HG03442 (cell line): ENCODE data around the gene GNLY.

Experiments
- ATAC-seq: cut with Tn5 transposase; IDR thresholded peaks from one replicate; pipeline ENCODE4 v1.9.1; 2021; ENCODE audit warnings: mild to moderate bottlenecking, moderate library complexity; ENCODE audit not compliant: unreplicated experiment

The GNLY gene

GRCh38 chr2:85681776-85682175 is 12.4 kb upstream of the GNLY start:
- no peak for ATAC-seq

GRCh38 chr2:85682378-85682777 is 11.8 kb upstream of the GNLY start:
- no peak for ATAC-seq

GRCh38 chr2:85684380-85684779 is 9.8 kb upstream of the GNLY start:
- ATAC-seq, result no peak

- no peak for ATAC-seq
Measured at GRCh38 chr2:85684806-85685205, 9.4 kb upstream of the GNLY start.

GRCh38 chr2:85690932-85691331 is 3.2 kb upstream of the GNLY start:
- ATAC-seq, result no peak

GRCh38 chr2:85692039-85692645 is 2.0 kb upstream of the GNLY start:
- ATAC-seq, result no peak

GRCh38 chr2:85695121-85695520 is 963 bp downstream of the GNLY start:
- no peak for ATAC-seq

GRCh38 chr2:85695691-85696668 is 1.8 kb downstream of the GNLY start:
- no peak for ATAC-seq

- ATAC-seq, result no peak
Measured at GRCh38 chr2:85697096-85697495, 2.9 kb downstream of the GNLY start.

GRCh38 chr2:85697716-85698115 is 3.6 kb downstream of the GNLY start:
- no peak for ATAC-seq

GRCh38 chr2:85698184-85698879 is 4.2 kb downstream of the GNLY start:
- ATAC-seq, result no peak

GRCh38 chr2:85698880-85699254 is 4.7 kb downstream of the GNLY start:
- ATAC-seq, result no peak

GRCh38 chr2:85699325-85699724 is 5.2 kb downstream of the GNLY start:
- no peak for ATAC-seq

- no peak for ATAC-seq
Measured at GRCh38 chr2:85702172-85702571, 8.0 kb downstream of the GNLY start.

- no peak for ATAC-seq
Measured at GRCh38 chr2:85702800-85703199, 8.6 kb downstream of the GNLY start.

- no peak for ATAC-seq
Measured at GRCh38 chr2:85703329-85703728, 9.2 kb downstream of the GNLY start.

- ATAC-seq, result no peak
Measured at GRCh38 chr2:85704038-85704437, 9.9 kb downstream of the GNLY start.

- peak; percentile 69 for ATAC-seq
Measured at GRCh38 chr2:85704800-85705679, 10.9 kb downstream of the GNLY start.

- no peak for ATAC-seq
Measured at GRCh38 chr2:85705680-85706039, 11.5 kb downstream of the GNLY start.

- ATAC-seq, result no peak
Measured at GRCh38 chr2:85706063-85706462, 11.9 kb downstream of the GNLY start.
